BJ (cell line): Measurements from ENCODE around the gene TM4SF20. TPM values are rescaled to one million over a fixed set of nuclear protein-coding genes. Genes with fewer than 3 reads are reported as not detected.

Source experiments
- CTCF ChIA-PET: fragments of 350-600 bp; formaldehyde crosslinking; extraction: SDS; loops from one replicate; lab custom pipeline; 2021; ENCODE audit warnings: antibody characterized with exemption, inconsistent platforms; lab: Yijun Ruan, JAX
- POLR2A ChIA-PET: fragments of 300-600 bp; sonication (Branson Sonifier 250); formaldehyde crosslinking; extraction: SDS; loops from one replicate; lab custom pipeline; 2021; ENCODE audit warnings: antibody characterized with exemption; lab: Charles Lee
- DNase-seq: peaks from one replicate; pipeline ENCODE4 v3.0.0-alpha.2; 2011; ENCODE audit warnings: low read depth
- H3K27me3 ChIP-seq: 2 replicates; pipeline ENCODE4 v1.6.0; 2011; ENCODE audit warnings: low read length; ENCODE audit not compliant: control insufficient read depth, insufficient read depth
- H3K36me3 ChIP-seq: 2 replicates; pipeline ENCODE4 v1.5.1; 2011; ENCODE audit warnings: low read length; ENCODE audit not compliant: control insufficient read depth, insufficient read depth
- H3K4me3 ChIP-seq: 2 replicates; pipeline ENCODE4 v1.5.1; 2011; ENCODE audit warnings: low read depth, mild to moderate bottlenecking, control low read depth, low read length
- CTCF ChIP-seq: IDR thresholded peaks from 2 replicates; pipeline ENCODE4 v1.5.1; 2011; ENCODE audit warnings: low read depth, mild to moderate bottlenecking, control low read depth, inconsistent platforms, low read length, moderate library complexity; ENCODE audit not compliant: insufficient read depth
- polyA plus RNA-seq: library from polyadenylated mRNA; depleted of rRNA; stranded (reverse); fragments of >200 nt; gene quantifications from 2 replicates; pipeline ENCODE4 v1.2.3, GENCODE V29; 2011; rRNA removed

The TM4SF20 gene
- polyA plus RNA-seq, 1 experiment: 0.56 TPM

GRCh38 chr2:227320305-227321094 lies 58.6 kb downstream of the TM4SF20 start:
- ChIA-PET CTCF (interaction anchor here (0.6 kb wide), 1 partner anchor 68 kb away, joined by 3 read pairs; no protein-coding TSS in a partner anchor), POLR2A (no interaction called here)
- H3K27me3 ChIP-seq: no peaks in the 10 kb centered on the region
- no peak for TF ChIP-seq CTCF
- no peaks in the 10 kb centered on the region for H3K36me3 ChIP-seq
- no peak overlapping the region for H3K4me3 ChIP-seq
- DNase-seq: no peak

GRCh38 chr2:227317834-227318233 lies 61.3 kb downstream of the TM4SF20 start:
- POLR2A ChIA-PET: no interaction called here
- Histone ChIP-seq H3K4me3 (no peak overlapping the region), H3K27me3 (no peaks in the 10 kb centered on the region), H3K36me3 (no peaks in the 10 kb centered on the region)
- no peak for DNase-seq
- CTCF ChIA-PET: no interaction called here
- no peak for TF ChIP-seq CTCF

GRCh38 chr2:227313310-227313709 lies 65.8 kb downstream of the TM4SF20 start:
- no peak for TF ChIP-seq CTCF
- ChIA-PET CTCF (no interaction called here), POLR2A (no interaction called here)
- H3K4me3 ChIP-seq: no peak overlapping the region
- H3K27me3 ChIP-seq: no peaks in the 10 kb centered on the region
- no peaks in the 10 kb centered on the region for H3K36me3 ChIP-seq
- DNase-seq: no peak

GRCh38 chr2:227312579-227312978 lies 66.5 kb downstream of the TM4SF20 start:
- DNase-seq: no peak
- Histone ChIP-seq H3K27me3 (no peaks in the 10 kb centered on the region), H3K4me3 (no peak overlapping the region), H3K36me3 (no peaks in the 10 kb centered on the region)
- ChIA-PET POLR2A (no interaction called here), CTCF (no interaction called here)
- no peak for TF ChIP-seq CTCF

Other genes with a start within 250 kb of the TM4SF20 start
- 0.33 and 0.36 TPM in 2 replicates for gene COL4A4, start 215.1 kb downstream of the TM4SF20 start, polyA plus RNA-seq
- gene COL4A3, start 214.7 kb downstream of the TM4SF20 start, polyA plus RNA-seq: 0.23 and 0.29 TPM in 2 replicates
- 56.0 and 105 TPM in 2 replicates for gene MFF, start 54.1 kb downstream of the TM4SF20 start, polyA plus RNA-seq
- gene SCYGR1, start 8.6 kb upstream of the TM4SF20 start, polyA plus RNA-seq: not detected in 2 replicates
- 92.2 and 126 TPM in 2 replicates for gene AGFG1, start 92.8 kb upstream of the TM4SF20 start, polyA plus RNA-seq
- not detected in 2 replicates for gene SCYGR2, start 219.6 kb upstream of the TM4SF20 start, polyA plus RNA-seq
- not detected in 2 replicates for gene SCYGR3, start 235.5 kb upstream of the TM4SF20 start, polyA plus RNA-seq
- not detected in 2 replicates for gene SCYGR4, start 238.2 kb upstream of the TM4SF20 start, polyA plus RNA-seq